HepG2 (cell line): Measurements from ENCODE around the gene CNTROB. TPM values are rescaled to one million over a fixed set of nuclear protein-coding genes. Genes with fewer than 3 reads are reported as not detected.

Source experiments
- DNMT3B ChIP-seq: conservative IDR thresholded peaks from 2 replicates; pipeline ENCODE4 v1.6.1; 2016; ENCODE audit warnings: missing biosample characterization, control low read depth
- ESRRA ChIP-seq: sonication (generic); formaldehyde crosslinking; IDR thresholded peaks from 2 replicates; pipeline ENCODE4 v1.5.1; 2020; ENCODE audit warnings: mild to moderate bottlenecking, low read depth, missing genetic modification reagents
- MXI1 ChIP-seq: IDR thresholded peaks from 3 replicates; pipeline ENCODE4 v1.6.1; 2012; ENCODE audit warnings: low read depth, low read length, inconsistent platforms, borderline replicate concordance
- NFE2L2 ChIP-seq: fragments of 150-350 bp; IDR thresholded peaks from 2 replicates; pipeline ENCODE4 v1.6.1; 2014; ENCODE audit warnings: low read length
- RFX1 ChIP-seq: fragments of 450-650 bp; IDR thresholded peaks from 2 replicates; pipeline ENCODE4 v1.6.1; 2017
- SOX6 ChIP-seq, 2 experiments: fragments of 450-650 bp in 1 of 2; sonication (generic) in 1 of 2; formaldehyde crosslinking in 1 of 2; IDR thresholded peaks; 2 replicates each; pipeline versions ENCODE4 v1.4.0 to v1.6.1; 2017 to 2020; ENCODE audit warnings: antibody characterized with exemption in 1 of 2, mild to moderate bottlenecking in 1 of 2, missing genetic modification reagents in 1 of 2
- TEAD2 ChIP-seq: sonication (generic); formaldehyde crosslinking; IDR thresholded peaks from 2 replicates; pipeline ENCODE4 v1.9.0; 2021; ENCODE audit warnings: missing genetic modification reagents
- ZNF407 ChIP-seq: sonication (generic); formaldehyde crosslinking; IDR thresholded peaks from one replicate; pipeline ENCODE4 v1.5.1; 2020; ENCODE audit warnings: mild to moderate bottlenecking, missing genetic modification reagents; ENCODE audit errors: not compliant biosample characterization
- polyA plus RNA-seq, 8 experiments: library from polyadenylated mRNA; depleted of rRNA in 3 of 8; stranded (reverse) in 7 of 8; unstranded in 1 of 8; fragments of >200 nt; fragmentation: Illumina TruSeq in 4 of 8; extraction: Trizol in 4 of 8; gene quantifications; 2 replicates each; pipeline versions ENCODE4 v1.2.1 to v1.2.3, GENCODE V29; 2011 to 2016; ENCODE audit warnings: low read depth in 4 of 8, missing spikeins in 1 of 8, mixed read lengths in 1 of 8; ENCODE audit not compliant: insufficient read depth in 1 of 8
- total RNA-seq, 5 experiments: library from RNA; depleted of rRNA; stranded (reverse); fragments of >200 nt; fragmentation: Illumina TruSeq; extraction: Trizol; gene quantifications; 2 replicates each; pipeline ENCODE4 v1.2.3, GENCODE V29; 2016; ENCODE audit warnings: low read depth in 1 of 5
- TF ChIP-seq, protein P1 (sequence below): sonication (generic); formaldehyde crosslinking; IDR thresholded peaks from 2 replicates; pipeline ENCODE4 v1.4.0; 2020; ENCODE audit warnings: missing genetic modification reagents

Gene CNTROB
- total and polyA plus RNA-seq, 2 of the 13 experiments (the other 11 are each of a cell fraction or from before 2014, with no cell fraction given) = 21.2 to 24.1 TPM

GRCh38 chr17:7940743-7941142 lies 8.7 kb downstream of the CNTROB start (continued):
- no peak for TF ChIP-seq DNMT3B (CRISPR knock-in tag)
- TF ChIP-seq TEAD2 (CRISPR knock-in tag) = no peak
- TF ChIP-seq, protein P1, sequence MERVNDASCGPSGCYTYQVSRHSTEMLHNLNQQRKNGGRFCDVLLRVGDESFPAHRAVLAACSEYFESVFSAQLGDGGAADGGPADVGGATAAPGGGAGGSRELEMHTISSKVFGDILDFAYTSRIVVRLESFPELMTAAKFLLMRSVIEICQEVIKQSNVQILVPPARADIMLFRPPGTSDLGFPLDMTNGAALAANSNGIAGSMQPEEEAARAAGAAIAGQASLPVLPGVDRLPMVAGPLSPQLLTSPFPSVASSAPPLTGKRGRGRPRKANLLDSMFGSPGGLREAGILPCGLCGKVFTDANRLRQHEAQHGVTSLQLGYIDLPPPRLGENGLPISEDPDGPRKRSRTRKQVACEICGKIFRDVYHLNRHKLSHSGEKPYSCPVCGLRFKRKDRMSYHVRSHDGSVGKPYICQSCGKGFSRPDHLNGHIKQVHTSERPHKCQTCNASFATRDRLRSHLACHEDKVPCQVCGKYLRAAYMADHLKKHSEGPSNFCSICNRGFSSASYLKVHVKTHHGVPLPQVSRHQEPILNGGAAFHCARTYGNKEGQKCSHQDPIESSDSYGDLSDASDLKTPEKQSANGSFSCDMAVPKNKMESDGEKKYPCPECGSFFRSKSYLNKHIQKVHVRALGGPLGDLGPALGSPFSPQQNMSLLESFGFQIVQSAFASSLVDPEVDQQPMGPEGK = no peak
- TF ChIP-seq SOX6 (IDR thresholded peaks at IDR 0.05) = no peak
- no peak for TF ChIP-seq SOX6 (CRISPR knock-in tag; IDR thresholded peaks at IDR 0.05)
- no peak for TF ChIP-seq RFX1
- TF ChIP-seq ESRRA (CRISPR knock-in tag) = no peak
- no peak for TF ChIP-seq MXI1
- TF ChIP-seq ZNF407 (CRISPR knock-in tag) = no peak
- TF ChIP-seq NFE2L2 = no peak
